GM19467 (cell line): ENCODE results near the gene NSD1.
A peak's percentile ranks its signal among the peaks of the same experiment; 100 is the strongest.

ENCODE experiments used
- ATAC-seq: cut with Tn5 transposase; IDR thresholded peaks from one replicate; pipeline ENCODE4 v1.9.1; 2021; ENCODE audit warnings: mild to moderate bottlenecking, moderate library complexity; ENCODE audit not compliant: unreplicated experiment

The NSD1 gene

GRCh38 chr5:177133096-177133852 is at the start of gene NSD1:
NSD1 (plus strand) TSS chr5:177133773; CDS start chr5:177135104, 1,331 bp downstream.
- ATAC-seq, result peak; percentile 56

GRCh38 chr5:177084175-177084574 is 49.4 kb upstream of the NSD1 start:
- no peak for ATAC-seq

- ATAC-seq, result no peak
Measured at GRCh38 chr5:177085985-177086653, 47.5 kb upstream of the NSD1 start.

GRCh38 chr5:177086654-177087397 is 46.7 kb upstream of the NSD1 start, which contains the start of gene FGFR4:
FGFR4 (plus strand) TSS chr5:177086915; CDS start chr5:177089603, 2,688 bp downstream.
- ATAC-seq, result peak; percentile 67

- ATAC-seq, result no peak
Measured at GRCh38 chr5:177087398-177088005, 46.1 kb upstream of the NSD1 start.

GRCh38 chr5:177089127-177089526 is 44.4 kb upstream of the NSD1 start:
- no peak for ATAC-seq

- ATAC-seq, result no peak
Measured at GRCh38 chr5:177089825-177090641, 43.5 kb upstream of the NSD1 start.

GRCh38 chr5:177090813-177091212 is 42.8 kb upstream of the NSD1 start:
- ATAC-seq, result no peak

GRCh38 chr5:177091232-177091631 is 42.3 kb upstream of the NSD1 start:
- no peak for ATAC-seq

- ATAC-seq, result no peak
Measured at GRCh38 chr5:177092178-177093081, 41.1 kb upstream of the NSD1 start.

GRCh38 chr5:177093082-177093712 is 40.4 kb upstream of the NSD1 start:
- ATAC-seq, result no peak

- no peak for ATAC-seq
Measured at GRCh38 chr5:177093803-177094202, 39.8 kb upstream of the NSD1 start.

- ATAC-seq, result no peak
Measured at GRCh38 chr5:177094224-177095087, 39.1 kb upstream of the NSD1 start.

- ATAC-seq, result no peak
Measured at GRCh38 chr5:177095088-177095669, 38.4 kb upstream of the NSD1 start.

- no peak for ATAC-seq
Measured at GRCh38 chr5:177096162-177097015, 37.2 kb upstream of the NSD1 start.
